Measurements from ENCODE around the gene FIBP.

The FIBP gene

DNA sequence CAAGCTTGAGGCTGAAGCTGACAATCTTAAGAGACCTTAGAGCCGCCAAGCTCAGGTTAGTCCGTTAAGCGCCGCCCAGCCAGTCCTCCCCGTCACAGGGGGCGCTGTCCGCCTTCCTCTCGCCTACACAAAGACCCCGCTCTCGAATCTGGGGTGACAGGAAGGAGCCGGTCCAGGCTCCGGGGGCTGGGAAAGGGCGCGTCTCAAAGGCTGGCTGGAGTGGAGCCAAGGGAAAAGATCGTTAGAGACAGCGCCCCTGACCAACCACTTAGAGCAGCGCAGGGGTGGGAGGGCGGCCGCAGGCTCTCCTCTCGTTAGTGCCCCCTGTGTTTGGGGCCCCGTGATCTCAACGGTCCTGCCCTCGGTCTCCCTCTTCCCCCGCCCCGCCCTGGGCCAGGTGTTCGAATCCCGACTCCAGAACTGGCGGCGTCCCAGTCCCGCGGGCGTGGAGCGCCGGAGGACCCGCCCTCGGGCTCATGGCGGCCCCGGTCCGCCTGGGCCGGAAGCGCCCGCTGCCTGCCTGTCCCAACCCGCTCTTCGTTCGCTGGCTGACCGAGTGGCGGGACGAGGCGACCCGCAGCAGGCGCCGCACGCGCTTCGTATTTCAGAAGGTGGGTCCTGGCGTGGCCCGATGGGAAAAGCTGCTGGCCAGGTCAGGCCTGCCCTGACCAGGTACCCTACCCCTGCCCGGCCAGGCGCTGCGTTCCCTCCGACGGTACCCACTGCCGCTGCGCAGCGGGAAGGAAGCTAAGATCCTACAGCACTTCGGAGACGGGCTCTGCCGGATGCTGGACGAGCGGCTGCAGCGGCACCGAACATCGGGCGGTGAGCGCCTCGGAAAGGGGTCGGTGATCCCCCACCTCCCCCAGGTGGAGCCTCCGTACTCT lies 27.8 kb downstream of the FIBP start, which contains the start of gene MUS81:
MUS81 (plus strand) TSS at position 156 of the 887 bp plus-strand sequence; CDS start at position 477, 321 bp downstream.
- peak; percentile 93 to 98 for DNase-seq (ENCODE audit: low read depth in 1 of 2, low spot score in 1 of 2)

DNA sequence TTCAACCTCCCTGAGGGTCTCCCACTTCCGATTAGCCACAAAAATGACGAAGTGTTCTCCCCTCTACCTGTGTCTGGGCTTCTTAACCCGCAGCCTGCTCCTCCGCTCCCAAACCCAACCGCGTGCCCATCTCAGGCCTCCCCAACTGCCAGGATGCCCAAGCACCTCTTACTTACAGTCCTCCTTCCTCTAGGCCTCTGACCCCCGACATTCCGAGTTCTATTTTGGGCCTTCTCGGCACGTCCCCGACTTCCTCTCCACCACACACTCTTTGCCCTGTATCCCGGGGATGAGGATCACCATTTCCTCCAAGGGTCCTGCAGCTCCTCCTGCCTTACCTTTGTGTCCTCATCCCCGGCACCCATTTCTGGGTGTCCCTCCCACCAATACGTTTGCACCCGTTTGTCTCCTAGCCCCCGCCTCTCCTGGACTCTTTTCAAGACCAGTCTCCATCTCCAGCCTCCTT lies 28.4 kb downstream of the FIBP start:
- no peak for DNase-seq (ENCODE audit: low read depth in 1 of 2, low spot score in 1 of 2)

- peak; percentile 88 to 93 for DNase-seq (ENCODE audit: low read depth in 1 of 2, low spot score in 1 of 2)
These were observed 29.0 kb downstream of the FIBP start for GRCh38 chr11:65859095-65859811.

DNA sequence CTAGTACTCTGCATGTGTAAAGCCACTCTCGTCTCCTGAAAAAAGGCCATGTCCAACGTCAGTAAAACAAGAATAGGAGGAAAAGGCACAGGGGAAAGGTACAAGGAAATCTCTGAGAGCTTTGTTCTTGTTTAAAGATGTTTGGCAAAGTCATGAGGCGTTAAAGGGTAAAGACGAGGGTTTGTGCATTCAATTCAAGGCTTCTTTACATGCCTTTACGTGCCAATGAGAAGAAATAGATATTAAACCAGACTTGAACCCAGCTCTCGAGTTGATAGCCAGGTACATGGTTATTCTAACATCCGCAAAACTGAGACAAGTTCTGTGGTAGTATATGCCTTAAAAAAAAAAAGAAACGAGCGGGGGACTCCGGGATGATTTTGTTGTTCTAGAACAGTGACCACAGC lies 29.6 kb downstream of the FIBP start:
- DNase-seq (ENCODE audit: low read depth in 1 of 2, low spot score in 1 of 2) = no peak

DNA sequence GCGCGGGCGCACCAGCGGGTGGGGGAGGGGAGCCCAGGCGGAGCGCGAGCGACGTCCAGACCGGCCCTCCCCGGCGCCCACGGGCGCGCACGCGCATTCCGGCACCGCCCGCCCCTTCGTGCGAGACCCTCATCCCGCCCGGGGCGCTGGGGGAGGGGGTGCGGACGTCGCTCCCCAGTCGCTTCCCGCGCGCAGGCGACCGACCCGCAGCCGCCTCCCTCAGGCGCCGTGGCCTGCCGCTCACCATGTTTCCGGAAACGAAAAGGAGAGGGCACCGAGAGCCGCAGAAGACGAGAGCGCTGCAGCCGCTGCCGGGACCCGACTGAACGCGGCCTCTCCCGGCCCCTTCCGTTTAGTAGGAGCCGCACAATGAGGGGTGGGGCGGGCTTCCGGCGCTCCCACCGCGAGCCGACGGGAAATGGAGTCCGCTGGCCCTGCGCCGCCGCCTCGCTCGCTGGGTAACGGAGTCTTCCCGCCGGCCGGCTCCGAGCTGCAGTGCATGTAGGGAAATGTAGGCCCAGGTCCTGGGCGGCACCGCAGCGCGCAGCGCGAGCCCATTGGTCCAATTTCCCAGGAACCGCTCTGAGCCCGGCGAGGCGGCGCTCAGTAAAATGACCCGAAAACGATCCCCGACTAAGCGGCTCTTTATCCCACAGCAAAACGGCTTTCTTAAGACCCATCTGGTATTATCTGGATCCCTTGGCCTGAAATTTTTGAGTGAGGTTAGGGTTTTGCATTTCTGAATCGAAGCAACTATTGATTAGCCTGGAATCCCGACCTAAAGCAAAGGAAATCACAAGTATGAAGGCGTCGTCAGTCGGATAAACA lies 30.2 kb downstream of the FIBP start, which contains the start of gene CFL1:
CFL1 (minus strand) TSS at position 328 of the 828 bp plus-strand sequence; CDS start at position 247, 81 bp downstream.
- DNase-seq (ENCODE audit: low read depth in 1 of 2, low spot score in 1 of 2) = peak; percentile 93 to 97

- peak; percentile 52 to 53 for DNase-seq (ENCODE audit: low read depth in 1 of 2, low spot score in 1 of 2)
These were observed 30.8 kb downstream of the FIBP start for GRCh38 chr11:65857500-65857852.

DNA sequence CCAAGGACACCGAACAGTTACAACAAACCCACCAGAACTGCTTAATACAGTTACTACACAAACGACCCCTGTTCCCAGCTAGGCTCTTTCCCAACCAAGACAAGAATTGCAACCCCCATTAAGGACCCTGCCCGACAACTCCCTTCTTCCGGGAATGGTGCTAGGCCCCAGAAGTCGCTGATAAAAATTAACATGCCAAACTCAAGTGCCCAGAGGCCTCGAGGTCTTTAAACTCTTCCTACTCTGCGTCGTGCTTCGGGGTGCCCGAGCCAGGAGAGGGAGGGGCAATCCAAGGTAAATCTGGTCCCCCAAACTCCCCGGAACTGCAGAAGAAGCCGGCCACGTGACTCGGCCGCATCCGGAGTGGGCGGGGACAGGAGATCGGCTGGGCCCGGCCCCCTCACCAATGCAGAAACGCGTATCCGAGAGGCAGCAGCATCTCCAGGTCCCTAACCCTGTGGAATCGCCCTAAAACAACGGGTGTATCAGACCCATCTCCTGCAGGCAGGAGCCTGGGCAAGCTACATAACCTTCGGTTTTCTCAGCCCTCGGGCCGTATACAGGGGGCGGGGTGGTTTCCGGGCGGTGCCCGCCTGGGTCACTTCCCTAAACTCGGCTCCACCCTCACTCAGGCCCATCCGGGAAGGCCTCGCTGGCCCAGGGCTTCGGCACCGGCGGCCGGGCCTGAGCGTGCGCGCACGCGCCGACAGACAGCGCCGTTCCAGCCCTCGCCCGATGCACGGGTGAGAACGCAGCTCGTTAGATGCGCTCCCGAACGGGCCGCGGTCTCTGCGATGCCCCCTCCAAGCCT lies 31.4 kb downstream of the FIBP start:
- DNase-seq (ENCODE audit: low read depth in 1 of 2, low spot score in 1 of 2) = peak; percentile 75 to 76

DNA sequence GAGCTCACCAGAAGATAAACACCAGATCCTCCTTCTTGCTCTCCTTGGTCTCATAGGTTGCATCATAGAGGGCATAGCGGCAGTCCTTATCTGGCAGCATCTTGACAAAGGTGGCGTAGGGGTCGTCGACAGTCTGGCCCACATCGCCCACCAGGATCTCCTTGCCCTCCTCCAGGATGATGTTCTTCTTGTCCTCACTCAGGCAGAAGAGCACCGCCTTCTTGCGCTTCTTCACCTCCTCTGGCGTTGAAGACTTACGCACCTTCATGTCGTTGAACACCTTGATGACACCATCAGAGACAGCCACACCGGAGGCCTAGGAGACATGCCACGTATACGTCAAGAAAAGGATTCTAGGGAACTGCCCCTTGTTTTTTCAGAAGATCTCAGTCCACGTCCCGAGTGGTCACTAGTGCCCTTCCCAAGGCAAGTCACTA lies 32.3 kb downstream of the FIBP start:
- DNase-seq (ENCODE audit: low read depth in 1 of 2, low spot score in 1 of 2) = no peak

DNA sequence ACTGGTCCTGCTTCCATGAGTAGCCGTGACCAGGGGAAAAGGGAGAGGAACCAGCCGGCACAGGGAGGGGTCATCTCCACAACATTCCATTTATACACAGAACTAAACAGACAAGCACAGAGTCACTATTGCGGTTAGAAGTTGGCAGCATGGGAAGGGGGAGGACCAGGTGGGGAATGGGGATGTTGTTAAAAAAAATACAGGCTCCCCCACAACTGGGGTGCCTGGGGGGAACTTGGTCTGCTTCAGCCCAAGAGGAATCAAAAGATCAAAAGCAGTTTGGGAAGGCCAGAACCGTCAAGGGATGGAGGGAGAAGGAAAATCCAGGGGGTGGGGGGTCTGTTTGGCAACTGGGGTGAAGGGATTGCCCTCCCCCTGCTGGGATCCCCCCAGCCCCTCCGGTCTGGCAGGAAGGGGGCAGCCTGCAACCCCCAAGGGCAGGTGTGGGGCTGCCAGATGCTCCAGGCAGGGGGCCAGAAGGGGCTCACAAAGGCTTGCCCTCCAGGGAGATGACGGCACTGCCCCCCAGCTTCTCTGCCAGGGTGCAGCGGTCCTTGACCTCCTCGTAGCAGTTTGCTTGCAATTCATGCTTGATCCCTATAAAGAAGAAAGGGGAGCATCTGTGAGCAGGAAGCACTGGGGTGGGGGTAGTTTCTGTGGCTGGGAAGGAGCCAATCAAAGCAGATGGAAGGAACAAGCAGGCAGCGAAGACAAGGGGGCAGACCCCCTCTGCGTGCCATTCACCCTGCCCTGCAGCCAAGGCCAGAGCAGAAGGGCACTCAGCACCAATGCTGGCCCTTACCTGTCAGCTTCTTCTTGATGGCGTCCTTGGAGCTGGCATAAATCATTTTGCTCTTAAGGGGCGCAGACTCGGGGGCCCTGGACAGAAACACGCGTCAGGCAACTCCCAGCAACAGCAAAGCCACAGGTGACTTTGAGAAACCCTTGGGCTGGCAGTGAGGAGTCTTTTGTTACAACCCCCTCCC lies 33.1 kb downstream of the FIBP start:
- no peak for DNase-seq (ENCODE audit: low read depth in 1 of 2, low spot score in 1 of 2)

DNA sequence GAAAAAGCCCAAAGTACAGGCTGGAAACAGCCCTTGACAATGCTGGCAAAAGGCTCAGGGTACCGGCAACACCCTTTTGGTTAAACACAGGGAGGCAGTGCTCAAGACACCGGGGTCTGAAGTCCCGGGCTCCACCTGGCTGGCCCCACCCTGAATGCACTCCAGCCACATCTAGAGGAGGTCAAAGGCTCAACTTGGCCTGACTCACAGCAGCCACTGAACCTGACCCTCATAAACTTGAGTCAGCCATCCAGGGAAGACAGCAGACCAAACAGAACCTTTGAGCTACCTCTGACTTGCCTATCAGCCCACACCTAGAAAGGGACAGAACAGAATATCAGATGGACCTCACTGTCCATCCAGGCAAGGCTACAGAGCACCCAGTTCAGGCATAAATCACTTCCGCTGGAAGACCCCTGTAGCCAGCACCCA lies 34.1 kb downstream of the FIBP start:
- no peak for DNase-seq (ENCODE audit: low read depth in 1 of 2, low spot score in 1 of 2)

GRCh38 chr11:65853246-65853979 lies 34.9 kb downstream of the FIBP start:
- no peak for DNase-seq (ENCODE audit: low read depth in 1 of 2, low spot score in 1 of 2)

DNA sequence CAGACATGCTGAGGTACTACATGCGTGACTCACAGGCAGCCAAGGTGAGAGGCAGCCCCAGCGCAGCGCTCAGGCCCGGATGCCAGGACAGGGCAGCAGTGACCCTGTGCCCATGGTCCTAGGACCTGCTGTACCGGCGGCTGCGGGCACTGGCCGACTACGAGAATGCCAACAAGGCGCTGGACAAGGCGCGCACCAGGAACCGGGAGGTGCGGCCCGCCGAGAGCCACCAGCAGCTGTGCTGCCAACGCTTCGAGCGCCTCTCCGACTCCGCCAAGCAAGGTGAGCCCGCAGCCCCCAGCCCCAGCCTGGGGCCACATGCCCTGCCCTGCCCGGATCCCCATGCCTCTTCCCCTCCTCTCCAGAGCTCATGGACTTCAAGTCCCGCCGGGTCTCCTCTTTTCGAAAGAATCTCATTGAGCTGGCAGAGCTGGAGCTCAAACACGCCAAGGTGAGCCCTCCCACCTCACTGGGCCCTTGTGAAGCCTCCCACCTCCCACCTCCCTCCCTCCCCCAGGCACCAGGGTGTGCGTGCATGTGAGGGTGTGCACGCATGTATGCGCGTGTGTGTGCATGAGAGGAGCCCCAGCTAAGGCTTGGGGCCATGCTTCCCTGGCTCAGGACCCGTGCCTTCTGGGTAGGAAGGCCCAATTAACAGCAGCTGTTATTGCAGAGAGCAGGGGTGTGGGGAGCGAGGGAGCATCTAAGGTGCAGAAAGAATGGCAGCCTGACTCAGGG lies 35.6 kb downstream of the FIBP start:
- no peak for DNase-seq (ENCODE audit: low read depth in 1 of 2, low spot score in 1 of 2)

GRCh38 chr11:65851811-65852507 lies 36.3 kb downstream of the FIBP start:
- DNase-seq (ENCODE audit: low read depth in 1 of 2, low spot score in 1 of 2) = no peak

GRCh38 chr11:65851083-65851579 lies 37.1 kb downstream of the FIBP start:
- no peak for DNase-seq (ENCODE audit: low read depth in 1 of 2, low spot score in 1 of 2)

DNA sequence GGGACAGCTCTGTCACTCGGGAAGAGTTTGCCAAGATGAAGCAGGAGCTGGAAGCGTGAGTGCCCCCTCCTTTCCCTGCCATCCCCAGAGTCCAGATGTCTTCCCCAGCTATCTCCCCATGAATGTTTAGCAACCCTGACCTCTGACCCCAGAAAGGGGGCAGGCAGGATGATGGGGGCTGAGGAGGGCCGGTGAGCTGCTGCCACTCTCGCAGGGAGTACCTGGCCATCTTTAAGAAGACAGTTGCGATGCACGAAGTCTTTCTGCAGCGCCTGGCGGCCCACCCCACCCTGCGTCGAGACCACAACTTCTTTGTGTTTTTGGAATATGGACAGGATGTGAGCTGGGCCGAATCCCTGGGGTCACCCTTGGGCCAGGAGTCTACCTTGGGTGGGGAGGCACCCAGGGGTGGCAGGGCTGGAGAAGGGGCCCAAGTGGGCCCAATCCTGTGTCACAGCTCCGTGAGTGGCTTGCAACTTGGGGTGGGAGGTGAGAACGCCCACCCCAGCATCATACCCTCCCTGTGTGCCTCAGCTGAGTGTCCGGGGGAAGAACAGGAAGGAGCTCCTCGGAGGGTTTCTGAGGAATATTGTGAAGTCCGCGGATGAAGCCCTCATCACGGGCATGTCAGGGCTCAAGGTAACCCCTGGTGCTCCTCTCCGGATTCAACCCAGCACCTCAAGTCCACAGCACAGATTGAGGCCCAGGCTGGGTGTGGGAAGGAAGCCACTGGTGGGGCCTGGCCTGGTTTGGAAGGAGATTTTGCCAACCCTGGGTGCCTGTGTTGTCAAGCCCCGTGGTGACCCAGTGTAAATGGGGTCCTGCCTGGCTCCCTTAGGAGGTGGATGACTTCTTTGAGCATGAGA lies 37.8 kb downstream of the FIBP start:
- DNase-seq (ENCODE audit: low read depth in 1 of 2, low spot score in 1 of 2) = no peak

DNA sequence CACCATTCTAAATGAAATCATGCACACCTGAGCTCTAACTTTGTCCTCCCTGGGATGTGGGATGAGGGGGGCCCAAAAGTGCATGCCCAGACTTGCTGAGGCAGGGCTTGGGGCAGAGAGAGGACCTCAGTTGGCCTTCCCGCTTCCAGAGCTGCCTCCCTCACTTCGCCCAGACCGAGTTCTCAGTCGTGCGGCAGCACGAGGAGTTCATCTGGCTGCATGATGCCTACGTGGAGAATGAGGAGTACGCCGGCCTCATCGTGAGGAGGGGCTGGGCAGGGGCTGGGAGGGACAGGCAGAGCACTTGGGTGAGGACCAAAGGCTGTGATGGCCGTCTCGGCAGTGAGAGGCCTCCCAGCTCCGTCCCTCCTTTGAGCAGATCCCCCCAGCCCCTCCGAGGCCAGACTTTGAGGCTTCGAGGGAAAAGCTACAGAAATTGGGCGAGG lies 38.5 kb downstream of the FIBP start:
- no peak for DNase-seq (ENCODE audit: low read depth in 1 of 2, low spot score in 1 of 2)
